HG03175 (cell line): ENCODE measurements around the gene NCAPG.
"Not testable (repeated sequence)": the region's sequence is repeated elsewhere in the genome, so short reads cannot be mapped to it uniquely, and the experiment has no call there.

Source experiments
- ATAC-seq: cut with Tn5 transposase; IDR thresholded peaks from one replicate; pipeline ENCODE4 v1.9.1; 2021; ENCODE audit warnings: mild to moderate bottlenecking, moderate library complexity; ENCODE audit not compliant: unreplicated experiment

Gene NCAPG

GRCh38 chr4:17794730-17795129, 16.0 kb upstream of the NCAPG start:
- ATAC-seq = no peak

GRCh38 chr4:17797808-17798207, 13.0 kb upstream of the NCAPG start:
- ATAC-seq = no peak

- ATAC-seq = no peak
Observed at GRCh38 chr4:17805580-17806155, 5.1 kb upstream of the NCAPG start.

GRCh38 chr4:17807446-17807845, 3.3 kb upstream of the NCAPG start:
- no peak for ATAC-seq

GRCh38 chr4:17809667-17810066, 1.1 kb upstream of the NCAPG start:
- ATAC-seq = no peak

- peak; percentile 27 for ATAC-seq
Observed at GRCh38 chr4:17811078-17811603, 362 bp downstream of the NCAPG start.

- no peak for ATAC-seq
Observed at GRCh38 chr4:17812125-17812524, 1.3 kb downstream of the NCAPG start.

GRCh38 chr4:17812801-17813200, 2.0 kb downstream of the NCAPG start:
- no peak for ATAC-seq

- ATAC-seq = no peak
Observed at GRCh38 chr4:17814140-17814539, 3.4 kb downstream of the NCAPG start.

GRCh38 chr4:17816142-17816541, 5.4 kb downstream of the NCAPG start:
- ATAC-seq = no peak

- ATAC-seq = peak; percentile 83
Observed at GRCh38 chr4:17817027-17817426, 6.2 kb downstream of the NCAPG start.

GRCh38 chr4:17823871-17824669, 13.3 kb downstream of the NCAPG start:
- no peak for ATAC-seq

GRCh38 chr4:17846266-17846665, 35.5 kb downstream of the NCAPG start:
- no peak for ATAC-seq

- not testable (repeated sequence) for ATAC-seq
Observed at GRCh38 chr4:17850295-17850694, 39.5 kb downstream of the NCAPG start.

GRCh38 chr4:17851959-17852358, 41.2 kb downstream of the NCAPG start:
- ATAC-seq = no peak

GRCh38 chr4:17854036-17854435, 43.3 kb downstream of the NCAPG start:
- no peak for ATAC-seq

GRCh38 chr4:17859793-17860406, 49.1 kb downstream of the NCAPG start:
- ATAC-seq = no peak

GRCh38 chr4:17861906-17862305, 51.1 kb downstream of the NCAPG start:
- not testable (repeated sequence) for ATAC-seq

- ATAC-seq = no peak
Observed at GRCh38 chr4:17865866-17866363, 55.1 kb downstream of the NCAPG start.

- no peak for ATAC-seq
Observed at GRCh38 chr4:17866810-17867209, 56.0 kb downstream of the NCAPG start.

GRCh38 chr4:17867276-17867675, 56.5 kb downstream of the NCAPG start:
- no peak for ATAC-seq

GRCh38 chr4:17869327-17869726, 58.5 kb downstream of the NCAPG start:
- ATAC-seq = no peak
